Ureter (tissue), 1 donor: ENCODE data around the gene PHF14. TPM values are rescaled to one million over a fixed set of nuclear protein-coding genes. Genes with fewer than 3 reads are reported as not detected.

Source experiments
- DNase-seq: peaks from one replicate; pipeline ENCODE4 v3.0.0-alpha.2; 2020; ENCODE audit warnings: low spot score
- total RNA-seq: library from RNA; stranded (reverse); gene quantifications from one replicate; pipeline ENCODE4 v1.2.4, GENCODE V29; 2023
- donor health status: DM: yes; HTN: yes; CAD: no.

PHF14 gene
- total RNA-seq, 1 donor from 2014 or later, result 46.7 TPM

GRCh38 chr7:11109659-11110058 is 136.0 kb downstream of the PHF14 start:
- DNase-seq, result no peak

DNA sequence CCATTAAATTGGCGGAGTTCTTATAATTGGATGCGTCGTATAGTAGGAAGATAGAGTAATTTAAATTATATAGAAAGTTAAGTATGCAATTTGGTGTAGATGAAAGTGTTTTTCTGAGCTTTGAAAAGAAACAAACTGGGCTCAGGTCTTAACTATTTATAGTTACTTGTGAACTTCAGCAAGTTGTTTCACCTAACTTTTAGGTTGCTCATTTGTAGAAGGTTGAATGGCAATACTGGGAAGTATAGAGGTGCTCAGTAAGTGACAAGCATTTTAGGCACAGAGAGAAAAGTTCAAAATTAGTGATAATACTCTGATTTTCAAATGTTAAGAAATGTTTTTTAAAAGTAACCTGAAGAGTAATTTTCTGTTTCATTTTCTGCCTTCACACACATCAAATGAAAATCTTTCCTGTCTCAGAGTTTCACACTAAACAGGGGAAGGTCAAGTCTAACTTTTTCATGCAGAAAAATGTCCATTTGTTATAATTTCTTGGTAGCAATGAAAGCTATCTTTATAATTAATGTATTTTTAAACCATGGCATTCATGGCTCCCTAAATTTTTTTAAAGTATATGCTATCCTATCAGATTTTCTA is 146.5 kb downstream of the PHF14 start:
- DNase-seq, result no peak

DNA sequence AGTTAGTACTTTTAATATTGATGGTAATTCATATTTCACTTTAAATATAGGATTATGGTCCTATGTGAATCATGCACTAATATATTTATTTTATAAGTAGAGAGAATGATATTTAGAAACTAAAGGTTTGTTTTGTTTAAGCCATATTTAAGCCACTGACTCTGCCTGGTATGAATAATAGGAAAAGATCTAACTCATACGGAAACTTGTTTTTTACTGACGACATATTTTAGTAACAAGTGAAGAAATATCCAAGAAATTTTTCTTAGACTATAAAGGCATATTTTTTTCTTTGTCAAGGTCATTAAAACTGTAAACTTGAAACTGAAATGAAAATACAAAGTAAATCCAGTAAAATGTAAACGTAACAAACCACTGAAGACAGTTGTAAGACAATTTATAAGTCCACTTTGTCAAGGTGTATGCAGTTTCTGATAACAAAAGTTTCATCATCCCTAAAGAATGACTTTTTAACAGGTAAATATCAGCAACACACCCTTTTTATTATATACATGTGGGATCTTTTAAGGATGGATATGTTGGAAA is 147.1 kb downstream of the PHF14 start:
- no peak for DNase-seq

- DNase-seq, result no peak
These were observed 151.3 kb downstream of the PHF14 start for GRCh38 chr7:11124856-11125559.

DNA sequence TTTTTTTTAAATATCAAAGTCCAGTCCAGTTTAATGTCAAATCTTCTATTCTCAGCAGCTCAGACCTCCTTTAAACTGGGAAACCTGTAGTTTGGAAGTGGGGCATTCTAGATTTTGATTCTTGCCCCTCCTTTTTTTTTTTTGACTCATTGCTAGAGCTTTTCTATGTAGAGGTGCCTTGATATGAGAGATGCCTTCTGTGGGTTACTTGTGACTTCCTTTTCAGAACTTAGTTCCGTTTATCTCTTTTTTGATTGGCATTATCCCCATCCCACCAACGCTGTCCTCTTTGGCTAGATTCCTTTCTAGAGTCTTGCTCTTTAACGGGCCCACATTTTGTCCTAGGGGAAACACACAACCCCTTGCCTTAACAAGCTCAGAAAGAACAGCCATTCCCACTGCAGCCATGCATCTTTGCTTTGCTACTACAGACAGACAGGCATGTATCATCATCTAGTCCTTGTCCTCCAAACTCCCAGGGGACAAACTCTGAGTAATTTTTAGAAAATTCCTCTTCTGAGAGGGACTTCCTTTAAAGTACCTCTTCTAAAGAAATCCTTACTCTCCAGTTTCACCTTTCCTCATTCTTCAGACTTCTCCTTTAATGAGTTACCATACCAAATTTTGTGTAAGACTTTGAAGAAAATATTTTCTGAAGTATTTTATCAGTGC is 153.6 kb downstream of the PHF14 start:
- DNase-seq, result no peak

DNA sequence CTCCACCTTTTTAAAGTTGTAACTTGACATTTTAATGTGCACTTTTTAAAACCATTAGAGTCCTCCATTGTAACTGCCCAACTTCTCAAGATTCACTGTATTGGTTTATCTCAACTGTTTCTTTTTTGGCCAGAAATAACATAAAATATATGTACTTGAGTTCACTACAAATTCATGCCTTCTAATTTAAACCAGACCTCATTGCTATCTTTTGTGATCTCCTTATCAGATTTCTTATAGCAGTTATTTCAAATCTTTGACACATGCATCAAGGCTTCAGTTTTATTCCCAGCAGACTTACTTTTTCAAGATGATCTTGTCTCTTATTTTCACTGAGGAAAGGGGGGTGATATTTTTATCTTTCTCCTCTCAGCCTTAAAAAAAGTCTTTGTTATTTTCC is 154.3 kb downstream of the PHF14 start:
- DNase-seq, result no peak

DNA sequence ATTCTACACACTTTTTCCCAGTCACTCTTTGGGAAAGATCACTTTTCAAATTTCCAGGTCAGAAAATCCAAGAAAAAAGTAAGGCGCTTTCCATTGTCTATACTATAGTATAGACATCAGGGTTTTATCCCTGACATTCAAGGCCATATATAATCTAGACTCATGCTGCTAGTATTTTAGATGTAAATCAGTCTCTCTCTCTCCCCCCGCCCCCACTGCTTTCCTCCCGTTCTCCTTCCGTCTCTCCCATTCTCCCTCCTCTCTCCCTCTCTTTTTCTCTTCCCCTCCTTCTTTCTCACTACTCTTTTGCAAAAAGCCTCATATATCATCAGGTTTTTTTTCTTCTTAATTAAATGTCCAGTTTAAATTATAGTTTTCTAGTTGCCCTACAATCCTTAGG is 154.8 kb downstream of the PHF14 start:
- DNase-seq, result no peak

DNA sequence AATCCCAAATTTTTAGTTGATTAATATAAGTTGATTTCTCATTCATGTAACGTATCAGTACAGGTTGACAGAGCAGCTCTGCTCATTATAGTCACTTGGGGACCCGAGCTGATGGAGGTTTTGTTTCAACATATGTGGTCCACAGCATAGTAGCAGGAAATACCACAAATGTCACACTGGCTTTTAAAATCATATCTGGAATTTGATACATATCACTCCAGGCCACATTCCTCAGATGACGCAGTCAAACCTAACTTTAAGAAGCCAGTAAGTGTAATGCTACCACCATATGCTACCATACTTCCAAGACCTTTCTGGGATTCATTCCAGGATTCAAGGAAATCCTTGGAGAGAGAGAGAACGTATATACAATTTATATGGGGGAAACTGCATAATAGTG is 156.3 kb downstream of the PHF14 start:
- no peak for DNase-seq

- DNase-seq, result no peak
These were observed 156.9 kb downstream of the PHF14 start for GRCh38 chr7:11130601-11131000.

- no peak for DNase-seq
These were observed 159.8 kb downstream of the PHF14 start for GRCh38 chr7:11133436-11133959.

DNA sequence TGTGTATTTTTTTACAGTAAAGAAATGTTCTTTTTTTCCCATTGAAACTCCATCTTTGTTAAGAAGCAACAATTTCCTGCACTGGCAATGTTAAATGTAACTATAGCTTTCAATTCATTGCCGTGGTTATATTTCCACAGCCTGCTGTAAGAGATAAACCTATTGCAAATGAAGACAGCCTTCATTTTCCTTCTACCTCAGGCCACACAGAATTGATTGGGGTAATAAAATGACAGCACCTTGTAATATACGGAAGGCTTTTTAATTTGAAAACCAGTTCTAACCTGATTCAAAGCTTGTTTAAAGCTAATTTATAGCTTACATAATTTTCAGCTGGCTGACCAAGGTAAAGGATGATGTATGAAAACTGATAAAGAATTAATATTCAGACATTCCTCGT is 161.9 kb downstream of the PHF14 start:
- no peak for DNase-seq

DNA sequence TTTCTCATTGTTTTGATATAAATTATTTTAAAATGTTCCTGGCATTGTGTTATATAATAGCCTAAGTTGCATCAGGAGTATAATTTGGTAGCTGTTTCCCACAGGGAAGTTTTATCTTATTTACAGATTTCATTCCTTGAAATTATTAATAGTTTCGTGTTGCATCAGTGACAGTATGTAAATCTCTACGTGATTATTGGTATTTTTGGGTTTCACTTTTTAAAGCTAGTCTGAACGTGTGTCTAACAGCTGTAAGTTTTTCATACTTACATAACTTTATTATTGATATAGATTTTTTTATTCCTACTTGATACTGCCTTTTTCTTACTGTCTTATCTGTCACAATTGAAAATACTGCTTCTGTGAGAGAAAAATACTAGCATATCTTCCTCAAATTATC is 167.9 kb downstream of the PHF14 start:
- DNase-seq, result no peak

- no peak for DNase-seq
These were observed 180.0 kb downstream of the PHF14 start for GRCh38 chr7:11153694-11154093.

GRCh38 chr7:11155883-11156282 is 182.2 kb downstream of the PHF14 start:
- DNase-seq, result no peak

DNA sequence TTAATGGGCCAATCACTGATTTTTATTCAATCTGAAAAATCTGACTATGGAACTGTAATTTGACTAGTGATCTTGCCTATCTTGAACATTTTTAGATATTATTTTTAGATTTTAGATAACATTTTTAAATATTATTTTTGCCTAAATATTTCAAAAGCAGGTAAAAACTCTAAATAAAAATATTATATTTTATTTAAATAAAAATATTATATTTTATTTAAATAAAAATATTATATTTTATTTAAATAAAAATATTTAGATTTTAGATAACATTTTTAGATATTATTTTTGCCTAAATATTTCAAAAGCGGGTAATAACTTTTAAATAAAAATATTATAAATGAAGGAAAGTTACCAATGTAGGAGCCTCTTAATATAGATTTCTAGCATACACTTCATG is 187.8 kb downstream of the PHF14 start:
- no peak for DNase-seq

- no peak for DNase-seq
These were observed 189.5 kb downstream of the PHF14 start for GRCh38 chr7:11163220-11163619.

- no peak for DNase-seq
These were observed 192.4 kb downstream of the PHF14 start for GRCh38 chr7:11166051-11166450.

GRCh38 chr7:11168650-11169170 is 195.0 kb downstream of the PHF14 start:
- no peak for DNase-seq

DNA sequence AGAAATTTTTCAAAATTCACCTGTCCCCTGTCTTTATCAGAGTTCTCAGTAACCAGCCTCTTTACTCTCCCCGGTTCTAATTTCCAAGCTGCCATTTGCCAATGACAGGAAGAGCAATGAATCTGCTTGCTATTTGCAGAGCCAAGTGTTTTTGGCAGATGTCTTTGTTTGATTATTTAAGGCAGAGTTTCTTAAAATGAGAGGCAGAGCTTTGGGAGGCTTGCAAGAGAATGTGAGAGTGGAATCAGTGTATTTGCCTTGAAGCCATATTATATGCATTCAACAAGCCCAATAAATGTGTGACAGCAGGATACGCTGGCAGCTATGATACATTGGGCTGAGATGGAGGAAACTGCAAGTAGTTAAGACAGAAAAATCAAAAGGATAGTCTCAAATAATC is 196.5 kb downstream of the PHF14 start:
- no peak for DNase-seq

DNA sequence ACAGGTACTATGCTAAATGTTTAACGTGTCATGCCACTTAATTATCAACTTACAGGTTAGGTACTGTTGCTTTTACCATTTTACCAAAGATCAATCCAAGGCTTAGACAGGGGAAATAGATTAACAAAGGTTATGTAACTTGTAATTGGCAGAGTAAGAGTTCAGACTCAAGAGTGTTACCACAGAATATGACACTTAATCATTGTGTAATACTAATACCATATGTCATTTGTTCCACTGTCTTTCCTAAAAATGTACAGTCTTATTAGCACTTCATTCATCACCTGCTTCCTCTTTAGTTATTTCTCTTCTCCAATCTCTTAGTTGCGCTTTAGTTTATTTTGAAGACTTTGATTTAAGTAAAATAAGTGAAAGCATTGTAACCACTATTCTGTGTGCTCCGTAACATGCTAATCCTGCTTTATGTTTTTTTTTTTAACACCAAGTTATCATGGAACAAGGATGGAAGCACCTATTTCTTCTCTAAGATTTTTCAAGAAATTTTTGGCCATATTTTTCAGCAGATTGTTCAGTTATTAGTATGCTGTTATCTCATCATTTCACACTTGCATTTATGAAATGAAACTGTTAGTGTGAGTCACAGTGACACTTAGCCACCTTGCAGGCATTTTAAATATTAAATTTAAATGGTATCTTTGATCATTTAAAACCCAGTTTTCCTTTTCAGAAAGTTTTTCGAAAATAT is 197.3 kb downstream of the PHF14 start:
- DNase-seq, result no peak

DNA sequence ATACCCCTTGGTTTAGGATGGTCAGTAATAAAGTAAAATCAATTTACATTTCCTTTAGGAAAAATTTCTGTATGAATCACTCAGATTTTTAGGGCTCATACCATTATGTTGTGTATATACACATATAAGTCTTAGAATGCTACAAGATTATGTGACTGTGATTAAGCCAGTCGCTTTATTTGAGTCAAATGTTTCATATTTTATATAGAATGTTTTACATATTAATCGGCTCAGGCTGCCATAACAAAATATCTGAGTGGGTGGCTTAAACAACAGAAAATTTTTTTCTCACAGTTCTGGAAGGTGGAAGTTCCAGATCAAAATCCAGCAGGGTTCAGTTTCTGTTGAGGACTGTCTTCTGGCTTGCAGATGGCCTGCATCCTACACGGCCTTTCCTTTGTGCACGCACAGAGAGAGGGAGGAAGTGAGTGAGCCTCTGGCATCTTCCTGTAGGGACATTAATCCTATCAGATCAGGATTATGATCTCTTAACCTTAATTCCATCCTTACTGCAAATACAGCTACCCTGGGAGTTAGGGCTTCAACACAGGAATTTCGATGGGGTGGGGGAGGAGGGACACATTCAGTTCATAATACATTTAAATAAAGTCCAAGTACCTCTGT is 198.0 kb downstream of the PHF14 start:
- DNase-seq, result no peak
